K562 (cell line): ENCODE results near the gene POMT2. TPM values are rescaled to one million over a fixed set of nuclear protein-coding genes. Genes with fewer than 3 reads are reported as not detected.

Experiments used
- ATAC-seq: fragments of 200-7000 bp; cut with Tn5 transposase; 3 replicates; pipeline ENCODE4 v1.9.1; 2020; ENCODE audit warnings: moderate library complexity
- BruUV-seq: library from RNA; stranded (reverse); fragments of 400-500 nt; replicated peaks from 2 replicates; lab custom pipeline; 2021; lab: Mats Ljungman, UMichigan
- CTCF ChIA-PET: fragments of 300-600 bp; formaldehyde crosslinking; extraction: SDS; loops from one replicate; lab custom pipeline; 2021; ENCODE audit warnings: low intra/inter-chr PET ratio; lab: Yijun Ruan, JAX
- POLR2A ChIA-PET: fragments of 300-600, 350-650 bp; sonication (Branson Sonifier 250); formaldehyde crosslinking; extraction: SDS; loops from one replicate; lab custom pipeline; 2021; ENCODE audit warnings: antibody characterized with exemption, inconsistent platforms; lab: Yijun Ruan, JAX
- DNase-seq, 4 experiments: peaks; one replicate each; pipeline versions ENCODE4 v3.0.0 to v3.0.0-alpha.2; 2011 to 2018; ENCODE audit warnings: low spot score in 3 of 4, mixed read lengths in 3 of 4; ENCODE audit errors: extremely low read depth in 1 of 4
- FAIRE-seq: peaks from 2 replicates; lab custom pipeline; 2011; peaks lifted over from hg19 to GRCh38; lab: Jason Lieb, UNC
- H2AFZ ChIP-seq: 2 replicates; pipeline ENCODE4 v1.6.0; 2011; ENCODE audit warnings: low read depth, low read length, control low read depth, inconsistent platforms
- H3K27ac ChIP-seq: fragments of 200-600 bp; 3 replicates; pipeline ENCODE4 v1.8.0; 2011; ENCODE audit warnings: low read depth, mild to moderate bottlenecking, control low read depth, inconsistent platforms, low read length, moderate library complexity, mixed read lengths; ENCODE audit errors: extremely low read depth
- H3K27me3 ChIP-seq, 2 experiments: fragments of 300-600 bp in 1 of 2; 2 replicates in 1 of 2; 3 replicates in 1 of 2; pipeline versions ENCODE4 v1.6.0 to v1.8.0; 2011; ENCODE audit warnings: inconsistent platforms in 2 of 2, low read length in 2 of 2, mild to moderate bottlenecking in 1 of 2, mixed read lengths in 1 of 2, moderate library complexity in 1 of 2; ENCODE audit not compliant: control insufficient read depth in 2 of 2, insufficient read depth in 2 of 2
- H3K36me3 ChIP-seq: fragments of 300-600 bp; 3 replicates; pipeline ENCODE4 v1.8.0; 2011; ENCODE audit warnings: mild to moderate bottlenecking, low read length, inconsistent platforms; ENCODE audit not compliant: control insufficient read depth, insufficient read depth
- H3K4me1 ChIP-seq, 2 experiments: fragments of 200-600 bp in 1 of 2; replicated peaks in 1 of 2; 2 replicates in 1 of 2; 3 replicates in 1 of 2; pipeline versions ENCODE4 v1.5.1 to v1.8.0; 2011; ENCODE audit warnings: inconsistent platforms in 2 of 2, low read length in 2 of 2, mild to moderate bottlenecking in 1 of 2, mixed read lengths in 1 of 2, moderate library complexity in 1 of 2; ENCODE audit not compliant: control insufficient read depth in 2 of 2, insufficient read depth in 2 of 2
- H3K4me2 ChIP-seq: 2 replicates; pipeline ENCODE4 v1.6.1; 2011; ENCODE audit warnings: low read length, control low read depth, inconsistent platforms, mixed read lengths; ENCODE audit not compliant: insufficient read depth
- H3K4me3 ChIP-seq: fragments of 200-600 bp; sonication (generic), shearing (Covaris generic); 2 replicates; pipeline ENCODE4 v1.5.1; 2016; ENCODE audit warnings: control low read depth, inconsistent platforms
- H3K79me2 ChIP-seq: fragments of 200-600 bp; 3 replicates; pipeline ENCODE4 v1.8.0; 2011; ENCODE audit warnings: low read length, inconsistent platforms; ENCODE audit not compliant: control insufficient read depth, insufficient read depth
- H3K9ac ChIP-seq, 2 experiments: 2 replicates each; pipeline versions ENCODE4 v1.6.0 to v1.6.1; 2011; ENCODE audit warnings: low read depth in 2 of 2, low read length in 2 of 2, control low read depth in 1 of 2, inconsistent platforms in 1 of 2, mild to moderate bottlenecking in 1 of 2, mixed read lengths in 1 of 2; ENCODE audit not compliant: insufficient read depth in 1 of 2
- H3K9me1 ChIP-seq: one replicate; pipeline ENCODE4 v1.6.0; 2011; ENCODE audit warnings: inconsistent platforms, mild to moderate bottlenecking, low read length, moderate library complexity; ENCODE audit not compliant: control insufficient read depth, insufficient read depth
- H3K9me3 ChIP-seq: replicated peaks from 2 replicates; pipeline ENCODE4 v1.5.1; 2011; ENCODE audit warnings: low read depth, low read length, inconsistent platforms; ENCODE audit not compliant: control insufficient read depth, insufficient read depth
- H4K20me1 ChIP-seq: replicated peaks from 2 replicates; pipeline ENCODE4 v1.6.1; 2011; ENCODE audit warnings: low read length, inconsistent platforms, mixed read lengths; ENCODE audit not compliant: control insufficient read depth, insufficient read depth
- DEAF1 ChIP-seq: fragments of 450-650 bp; formaldehyde crosslinking; IDR thresholded peaks from 2 replicates; pipeline ENCODE4 v1.4.0; 2020; ENCODE audit warnings: mild to moderate bottlenecking, moderate library complexity
- E2F4 ChIP-seq: sonication (generic); formaldehyde crosslinking; IDR thresholded peaks from 2 replicates; pipeline ENCODE4 v1.8.0; 2022; ENCODE audit warnings: mild to moderate bottlenecking, low read depth, missing genetic modification reagents
- GABPB2 ChIP-seq: fragments of 250-450 bp; sonication (Bioruptor Pico); conservative IDR thresholded peaks from 2 replicates; pipeline ENCODE4 v1.5.1; 2021; ENCODE audit warnings: mild to moderate bottlenecking
- HMGN3 ChIP-seq: IDR thresholded peaks from 2 replicates; pipeline ENCODE4 v1.6.1; 2011; ENCODE audit warnings: borderline replicate concordance, low read depth, mild to moderate bottlenecking, mixed read lengths, low read length; ENCODE audit not compliant: insufficient read length; ENCODE audit errors: extremely low read depth
- NRF1 ChIP-seq, 2 experiments: fragments of 450-650 bp; IDR thresholded peaks in 1 of 2; conservative IDR thresholded peaks in 1 of 2; 2 replicates each; pipeline ENCODE4 v1.6.1; 2014; ENCODE audit warnings: mild to moderate bottlenecking in 2 of 2
- SUPT5H ChIP-seq: fragments of 450-650 bp; IDR thresholded peaks from 2 replicates; pipeline ENCODE4 v1.6.1; 2016
- THAP12 ChIP-seq: fragments of 250-450 bp; sonication (Bioruptor Pico); IDR thresholded peaks from 2 replicates; pipeline ENCODE4 v1.9.0; 2021; ENCODE audit warnings: mild to moderate bottlenecking, inconsistent platforms
- TRIM28 ChIP-seq: fragments of 450-650 bp; IDR thresholded peaks from 2 replicates; pipeline ENCODE4 v1.6.1; 2017
- ZBTB34 ChIP-seq: fragments of 250-450 bp; sonication (Bioruptor Pico); IDR thresholded peaks from 2 replicates; pipeline ENCODE4 v1.8.0; 2021; ENCODE audit warnings: mild to moderate bottlenecking, moderate library complexity
- WGBS: fragments of 100-300 bp; shearing (Covaris generic); methylation state at CpG from one replicate; pipeline ENCODE4 v1.1.6; 2016; ENCODE audit warnings: low coverage, mixed read lengths; ENCODE audit not compliant: insufficient coverage; ENCODE audit errors: missing lambda C conversion rate; 5-methylcytosine and 5-hydroxymethylcytosine counted together
- in situ Hi-C: fragments of 300-500 bp; cut with MboI; formaldehyde crosslinking; loops from 4 replicates; pipeline ENCODE4 v1.15.0; 2018; ENCODE audit warnings: inconsistent platforms, mixed read lengths
- intact Hi-C: fragments of 100-400 bp; cut with micrococcal nuclease; formaldehyde crosslinking; loops from 2 replicates; pipeline ENCODE4 v1.14.2; 2022
- polyA plus RNA-seq, 8 experiments: library from polyadenylated mRNA; depleted of rRNA in 4 of 8; stranded (reverse) in 5 of 8; unstranded in 3 of 8; fragments of >200 nt; fragmentation: Nextera tagmentation in 2 of 8; fragmentation: Illumina TruSeq in 1 of 8; extraction: Ambion mirVana in 2 of 8; extraction: Trizol in 1 of 8; gene quantifications; 2 replicates each; pipeline versions ENCODE4 v1.2.1 to v1.2.3, GENCODE V29; 2011 to 2014; ENCODE audit warnings: inconsistent platforms in 1 of 8, missing spikeins in 1 of 8
- total RNA-seq, 7 experiments: library from RNA; depleted of rRNA in 6 of 7; stranded (reverse); fragments of >200 nt in 6 of 7; fragmentation: Illumina TruSeq in 2 of 7; extraction: Trizol in 2 of 7; gene quantifications; 2 replicates each; pipeline versions ENCODE4 v1.2.1 to v1.2.3, GENCODE V29; 2011 to 2021; ENCODE audit warnings: low replicate concordance in 1 of 7

Gene POMT2
- total and polyA plus RNA-seq, 9 of the 15 experiments (the other 6 are each of a cell fraction or from before 2014, with no cell fraction given): 0.39 to 16.6 (median 7.8) TPM

- TF ChIP-seq TRIM28: no peak
- TF ChIP-seq SUPT5H: no peak
- no peak for TF ChIP-seq HMGN3
- TF ChIP-seq, all 486 proteins: peak for 0
These were observed 69.8 kb downstream of the POMT2 start (continued) for GRCh38 chr14:77250927-77251326.

GRCh38 chr14:77249286-77249685 is 71.4 kb downstream of the POMT2 start:
- WGBS: 2% methylated on average over 6 of the region's 7 CpGs
- no peaks in the 10 kb centered on the region for H3K9me1 ChIP-seq
- H3K9me3 ChIP-seq: no peaks in the 10 kb centered on the region
- no peaks in the 10 kb centered on the region for H3K4me1 ChIP-seq
- POLR2A ChIA-PET: no interaction called here
- no peak for FAIRE-seq
- BruUV-seq: no TSS peak
- intact Hi-C loops (no loop called here), in situ Hi-C loops (no loop called here)
- no peaks in the 10 kb centered on the region for H3K79me2 ChIP-seq
- peaks cover 5% of the 10 kb centered on the region; the same call in 1 of the 2 replicates for H4K20me1 ChIP-seq
- ATAC-seq: no peak
- no peak overlapping the region for H3K9ac ChIP-seq
- CTCF ChIA-PET: no interaction called here
- DNase-seq: no peak
- no peak overlapping the region for H3K4me3 ChIP-seq
- no peak overlapping the region for H3K27ac ChIP-seq
- H2AFZ ChIP-seq: no peak overlapping the region
- peaks cover 0 to 47% of the 10 kb centered on the region in 2 experiments; a peak in 3 of 5 replicates for H3K27me3 ChIP-seq
- H3K36me3 ChIP-seq: no peaks in the 10 kb centered on the region
- H3K4me2 ChIP-seq: no peak overlapping the region
- TF ChIP-seq ZBTB34 (CRISPR knock-in tag) (no peak), DEAF1 (CRISPR knock-in tag) (no peak), NRF1 (conservative IDR thresholded peaks at IDR 0.05 in 1 of 2, IDR thresholded peaks at IDR 0.05 in 1 of 2) (no peak), E2F4 (CRISPR knock-in tag) (no peak), THAP12 (CRISPR knock-in tag) (no peak), GABPB2 (no peak)
